GM12875 (cell line): ENCODE results near the gene RPTOR.

Experiments
- H3K4me3 ChIP-seq: one replicate; pipeline ENCODE4 v1.5.1; 2011; ENCODE audit warnings: low read depth, low read length, control low read depth
- CTCF ChIP-seq: IDR thresholded peaks from 2 replicates; pipeline ENCODE4 v1.5.1; 2011; ENCODE audit warnings: low read depth, mild to moderate bottlenecking, control low read depth, inconsistent platforms, low read length, moderate library complexity, borderline replicate concordance; ENCODE audit not compliant: insufficient read depth

RPTOR gene

GRCh38 chr17:80901319-80901718 is 356.7 kb downstream of the RPTOR start:
- no peak for TF ChIP-seq CTCF
- H3K4me3 ChIP-seq, result no peak overlapping the region

GRCh38 chr17:80902197-80902962 is 357.7 kb downstream of the RPTOR start:
- no peak overlapping the region for H3K4me3 ChIP-seq
- no peak for TF ChIP-seq CTCF

- TF ChIP-seq CTCF, result no peak
- H3K4me3 ChIP-seq, result no peak overlapping the region
Measured at GRCh38 chr17:80902963-80903611, 358.4 kb downstream of the RPTOR start.

- no peak for TF ChIP-seq CTCF
- H3K4me3 ChIP-seq, result no peak overlapping the region
Measured at GRCh38 chr17:80904036-80904753, 359.6 kb downstream of the RPTOR start.

- TF ChIP-seq CTCF, result no peak
- H3K4me3 ChIP-seq, result no peak overlapping the region
Measured at GRCh38 chr17:80905586-80906230, 361.1 kb downstream of the RPTOR start.

- no peak for TF ChIP-seq CTCF
- no peak overlapping the region for H3K4me3 ChIP-seq
Measured at GRCh38 chr17:80906364-80907259, 362.0 kb downstream of the RPTOR start.
